Measurements from ENCODE around the gene MOCOS. TPM values are rescaled to one million over a fixed set of nuclear protein-coding genes. Genes with fewer than 3 reads are reported as not detected.

The MOCOS gene
- total RNA-seq, 4 donors from 2014 or later = 1.1 to 6.2 (median 4.1) TPM

DNA sequence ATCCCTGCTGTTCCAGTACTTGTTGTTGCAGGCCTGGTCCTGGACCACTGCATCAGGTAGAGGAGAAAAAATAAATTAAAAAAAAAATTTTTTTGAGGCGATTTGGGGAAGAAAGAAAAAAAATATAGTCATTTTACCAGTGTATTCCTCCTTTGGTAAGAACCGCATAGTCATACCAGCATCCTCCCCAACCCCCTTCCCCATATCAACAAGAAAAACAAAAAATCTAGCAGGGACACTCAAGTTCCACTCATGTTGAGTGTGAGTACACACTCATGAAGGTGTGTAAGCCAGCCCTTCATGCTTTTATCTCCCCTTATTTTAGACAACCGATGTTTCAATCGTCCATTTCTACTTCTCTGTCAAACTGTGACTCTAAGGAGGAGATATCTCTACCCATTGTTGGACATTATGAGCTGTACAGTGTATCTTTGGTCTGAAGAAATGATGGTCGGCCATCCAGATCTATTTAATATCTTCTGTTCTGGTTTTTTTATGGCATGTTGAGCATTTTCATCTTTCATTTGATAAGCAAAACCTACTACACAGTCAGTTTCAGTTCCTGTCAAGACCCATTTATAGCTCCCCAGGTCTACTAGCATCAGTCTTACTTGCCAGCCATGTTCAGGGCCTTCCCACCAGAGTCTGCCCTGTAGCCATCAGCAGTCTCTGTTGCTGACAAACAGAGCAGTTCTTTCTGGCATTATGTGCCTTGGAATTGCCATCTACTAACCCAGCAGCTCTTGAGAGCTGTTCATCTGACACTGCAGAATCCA lies 37.6 kb upstream of the MOCOS start:
- TF ChIP-seq, protein P1, sequence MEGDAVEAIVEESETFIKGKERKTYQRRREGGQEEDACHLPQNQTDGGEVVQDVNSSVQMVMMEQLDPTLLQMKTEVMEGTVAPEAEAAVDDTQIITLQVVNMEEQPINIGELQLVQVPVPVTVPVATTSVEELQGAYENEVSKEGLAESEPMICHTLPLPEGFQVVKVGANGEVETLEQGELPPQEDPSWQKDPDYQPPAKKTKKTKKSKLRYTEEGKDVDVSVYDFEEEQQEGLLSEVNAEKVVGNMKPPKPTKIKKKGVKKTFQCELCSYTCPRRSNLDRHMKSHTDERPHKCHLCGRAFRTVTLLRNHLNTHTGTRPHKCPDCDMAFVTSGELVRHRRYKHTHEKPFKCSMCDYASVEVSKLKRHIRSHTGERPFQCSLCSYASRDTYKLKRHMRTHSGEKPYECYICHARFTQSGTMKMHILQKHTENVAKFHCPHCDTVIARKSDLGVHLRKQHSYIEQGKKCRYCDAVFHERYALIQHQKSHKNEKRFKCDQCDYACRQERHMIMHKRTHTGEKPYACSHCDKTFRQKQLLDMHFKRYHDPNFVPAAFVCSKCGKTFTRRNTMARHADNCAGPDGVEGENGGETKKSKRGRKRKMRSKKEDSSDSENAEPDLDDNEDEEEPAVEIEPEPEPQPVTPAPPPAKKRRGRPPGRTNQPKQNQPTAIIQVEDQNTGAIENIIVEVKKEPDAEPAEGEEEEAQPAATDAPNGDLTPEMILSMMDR (IDR thresholded peaks at IDR 0.05) = no peak
- no peak for TF ChIP-seq POLR2A (IDR thresholded peaks at IDR 0.05)
- no peak overlapping the region for H3K4me3 ChIP-seq (ENCODE audit: low read depth, poor library complexity, severe bottlenecking)
- intact Hi-C loops (cut with DNase I; ENCODE audit: low total_unique reads) = no loop called here
- 89 to 95% methylated on average over 5 of the region's 5 CpGs for WGBS, 2 donors
- DNase-seq (ENCODE audit: low spot score in 2 of 2) = no peak

DNA sequence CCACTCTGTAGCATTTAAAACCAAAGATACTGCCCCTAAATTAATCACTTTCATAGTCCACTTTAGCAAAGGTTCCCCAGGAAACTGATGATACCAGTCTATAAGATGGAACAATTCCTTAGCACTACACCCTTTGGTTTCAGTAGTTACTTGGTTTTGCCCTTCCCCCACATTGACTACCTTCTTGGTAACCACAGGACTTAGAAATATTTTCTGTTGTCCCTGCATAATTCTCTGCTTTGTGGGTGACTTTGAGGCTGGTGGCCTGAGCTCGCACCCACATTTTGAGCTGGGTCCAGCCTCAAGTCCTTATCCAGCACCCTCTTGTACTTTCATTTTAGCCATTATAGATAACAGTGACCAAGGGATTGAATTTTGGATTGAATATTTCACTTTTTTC lies 34.5 kb upstream of the MOCOS start:
- intact Hi-C loops (cut with DNase I; ENCODE audit: low total_unique reads) = no loop called here
- H3K4me3 ChIP-seq (ENCODE audit: low read depth, poor library complexity, severe bottlenecking) = no peak overlapping the region
- DNase-seq (ENCODE audit: low spot score in 2 of 2) = no peak
- TF ChIP-seq, protein P1 (IDR thresholded peaks at IDR 0.05) = no peak
- TF ChIP-seq POLR2A (IDR thresholded peaks at IDR 0.05) = no peak
- WGBS, 2 donors = 92 to 96% methylated on average over 1 of the region's 1 CpG

DNA sequence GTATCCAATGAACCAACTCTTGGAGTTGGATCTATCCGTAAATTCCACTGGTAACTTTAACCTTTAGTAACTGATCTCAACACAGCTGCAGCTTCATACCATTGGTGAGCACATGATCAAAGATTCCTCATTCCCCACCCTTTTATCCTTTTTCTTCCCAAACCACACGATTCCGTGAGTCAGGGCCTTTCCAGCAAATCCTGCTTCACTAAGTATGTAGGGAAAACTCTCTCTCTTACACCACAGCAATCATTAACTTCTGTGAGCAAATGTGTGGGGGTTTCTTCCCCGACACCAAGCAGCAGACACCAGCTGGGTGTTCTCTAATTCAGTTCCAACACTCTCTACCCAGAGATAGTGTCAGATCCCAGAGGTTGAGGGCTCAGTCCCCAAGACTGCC lies 34.1 kb upstream of the MOCOS start:
- no peak for DNase-seq (ENCODE audit: low spot score in 2 of 2)
- 75 to 82% methylated on average over 4 of the region's 4 CpGs for WGBS, 2 donors
- intact Hi-C loops (cut with DNase I; ENCODE audit: low total_unique reads) = no loop called here
- H3K4me3 ChIP-seq (ENCODE audit: low read depth, poor library complexity, severe bottlenecking) = no peak overlapping the region
- TF ChIP-seq, protein P1 (IDR thresholded peaks at IDR 0.05) = no peak
- no peak for TF ChIP-seq POLR2A (IDR thresholded peaks at IDR 0.05)

DNA sequence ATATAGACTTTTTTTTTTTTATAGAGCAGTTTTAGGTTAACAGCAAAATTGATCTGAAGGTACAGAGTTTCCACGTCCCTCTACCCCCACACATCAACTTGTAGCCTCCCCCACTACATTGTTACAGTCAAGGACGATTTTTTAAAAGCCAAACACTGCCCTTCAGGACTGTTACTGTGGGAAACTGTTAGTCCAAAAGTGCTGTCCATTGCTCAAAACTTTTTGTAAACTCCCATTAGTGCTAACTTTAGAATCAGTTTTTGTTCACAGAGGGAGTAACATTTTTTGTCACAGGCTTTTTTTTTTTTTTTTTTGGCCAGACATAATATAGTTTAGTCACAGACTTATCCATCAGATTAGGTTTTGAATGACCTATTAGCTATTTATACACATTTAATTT lies 33.5 kb upstream of the MOCOS start:
- H3K4me3 ChIP-seq (ENCODE audit: low read depth, poor library complexity, severe bottlenecking) = no peak overlapping the region
- DNase-seq (ENCODE audit: low spot score in 2 of 2) = no peak
- TF ChIP-seq POLR2A (IDR thresholded peaks at IDR 0.05) = no peak
- TF ChIP-seq, protein P1 (IDR thresholded peaks at IDR 0.05) = no peak
- WGBS, 2 donors = 82 to 89% methylated on average over 2 of the region's 2 CpGs
- intact Hi-C loops (cut with DNase I; ENCODE audit: low total_unique reads) = no loop called here

DNA sequence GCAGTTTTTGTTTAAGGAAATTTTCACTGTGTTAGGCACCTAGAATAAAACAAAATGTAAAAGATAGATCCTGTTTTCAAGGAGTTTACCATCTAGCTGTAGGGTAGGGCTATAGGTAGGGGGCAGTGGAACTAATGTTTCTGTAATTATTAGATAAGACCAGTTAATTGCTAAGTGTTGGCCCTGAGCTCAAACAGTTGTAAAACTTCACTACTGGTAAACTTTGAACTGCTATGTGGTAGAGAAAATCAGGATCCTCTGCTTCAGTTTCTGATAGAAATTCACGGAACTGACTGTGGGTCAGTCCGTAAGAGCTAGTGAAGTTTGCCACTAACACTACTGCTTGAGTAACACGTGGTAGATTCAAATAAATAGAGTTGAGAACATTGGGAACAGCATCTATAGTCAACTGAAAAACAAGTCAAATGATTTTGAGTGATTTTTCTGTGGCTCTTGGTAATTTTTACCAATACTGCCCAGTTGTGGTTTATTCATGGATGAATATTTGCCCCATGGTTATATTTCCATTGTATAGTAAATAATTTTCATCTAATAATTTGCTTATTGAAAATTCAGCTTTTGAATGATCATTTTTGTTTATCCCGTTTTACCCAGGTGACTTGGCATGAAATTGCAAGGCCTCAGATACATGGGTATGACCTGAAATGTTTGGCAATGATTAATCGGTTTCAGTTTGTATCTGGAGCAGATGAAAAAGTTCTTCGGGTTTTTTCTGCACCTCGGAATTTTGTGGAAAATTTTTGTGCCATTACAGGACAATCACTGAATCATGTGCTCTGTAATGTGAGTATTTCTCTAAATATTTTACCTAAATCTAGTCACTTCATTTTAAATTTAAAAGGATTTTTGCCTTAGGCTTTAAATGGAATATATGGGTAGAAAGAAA lies 31.2 kb upstream of the MOCOS start:
- 91 to 95% methylated on average over 7 of the region's 7 CpGs for WGBS, 2 donors
- TF ChIP-seq POLR2A (IDR thresholded peaks at IDR 0.05) = no peak
- TF ChIP-seq, protein P1 (IDR thresholded peaks at IDR 0.05) = no peak
- no peak for DNase-seq (ENCODE audit: low spot score in 2 of 2)
- H3K4me3 ChIP-seq (ENCODE audit: low read depth, poor library complexity, severe bottlenecking) = no peak overlapping the region
- intact Hi-C loops (cut with DNase I; ENCODE audit: low total_unique reads) = no loop called here
